GM20431 (cell line): Measurements from ENCODE around the gene AATK.

Experiments used
- in situ Hi-C: fragments of 300-500 bp; cut with MseI, MboI; formaldehyde crosslinking; loops from one replicate; pipeline ENCODE4 v1.15.0; 2020; ENCODE audit warnings: low sequenced_read_pairs; ENCODE audit not compliant: unreplicated experiment

AATK gene, protein sequence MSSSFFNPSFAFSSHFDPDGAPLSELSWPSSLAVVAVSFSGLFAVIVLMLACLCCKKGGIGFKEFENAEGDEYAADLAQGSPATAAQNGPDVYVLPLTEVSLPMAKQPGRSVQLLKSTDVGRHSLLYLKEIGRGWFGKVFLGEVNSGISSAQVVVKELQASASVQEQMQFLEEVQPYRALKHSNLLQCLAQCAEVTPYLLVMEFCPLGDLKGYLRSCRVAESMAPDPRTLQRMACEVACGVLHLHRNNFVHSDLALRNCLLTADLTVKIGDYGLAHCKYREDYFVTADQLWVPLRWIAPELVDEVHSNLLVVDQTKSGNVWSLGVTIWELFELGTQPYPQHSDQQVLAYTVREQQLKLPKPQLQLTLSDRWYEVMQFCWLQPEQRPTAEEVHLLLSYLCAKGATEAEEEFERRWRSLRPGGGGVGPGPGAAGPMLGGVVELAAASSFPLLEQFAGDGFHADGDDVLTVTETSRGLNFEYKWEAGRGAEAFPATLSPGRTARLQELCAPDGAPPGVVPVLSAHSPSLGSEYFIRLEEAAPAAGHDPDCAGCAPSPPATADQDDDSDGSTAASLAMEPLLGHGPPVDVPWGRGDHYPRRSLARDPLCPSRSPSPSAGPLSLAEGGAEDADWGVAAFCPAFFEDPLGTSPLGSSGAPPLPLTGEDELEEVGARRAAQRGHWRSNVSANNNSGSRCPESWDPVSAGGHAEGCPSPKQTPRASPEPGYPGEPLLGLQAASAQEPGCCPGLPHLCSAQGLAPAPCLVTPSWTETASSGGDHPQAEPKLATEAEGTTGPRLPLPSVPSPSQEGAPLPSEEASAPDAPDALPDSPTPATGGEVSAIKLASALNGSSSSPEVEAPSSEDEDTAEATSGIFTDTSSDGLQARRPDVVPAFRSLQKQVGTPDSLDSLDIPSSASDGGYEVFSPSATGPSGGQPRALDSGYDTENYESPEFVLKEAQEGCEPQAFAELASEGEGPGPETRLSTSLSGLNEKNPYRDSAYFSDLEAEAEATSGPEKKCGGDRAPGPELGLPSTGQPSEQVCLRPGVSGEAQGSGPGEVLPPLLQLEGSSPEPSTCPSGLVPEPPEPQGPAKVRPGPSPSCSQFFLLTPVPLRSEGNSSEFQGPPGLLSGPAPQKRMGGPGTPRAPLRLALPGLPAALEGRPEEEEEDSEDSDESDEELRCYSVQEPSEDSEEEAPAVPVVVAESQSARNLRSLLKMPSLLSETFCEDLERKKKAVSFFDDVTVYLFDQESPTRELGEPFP (N-terminal part only)

GRCh38 chr17:81166033-81166492 lies at the start of gene AATK:
Gene AATK, minus strand, starts transcription at chr17:81166221. Its CDS starts 229 bp downstream, at chr17:81165992.
- in situ Hi-C loops: no loop called here

DNA sequence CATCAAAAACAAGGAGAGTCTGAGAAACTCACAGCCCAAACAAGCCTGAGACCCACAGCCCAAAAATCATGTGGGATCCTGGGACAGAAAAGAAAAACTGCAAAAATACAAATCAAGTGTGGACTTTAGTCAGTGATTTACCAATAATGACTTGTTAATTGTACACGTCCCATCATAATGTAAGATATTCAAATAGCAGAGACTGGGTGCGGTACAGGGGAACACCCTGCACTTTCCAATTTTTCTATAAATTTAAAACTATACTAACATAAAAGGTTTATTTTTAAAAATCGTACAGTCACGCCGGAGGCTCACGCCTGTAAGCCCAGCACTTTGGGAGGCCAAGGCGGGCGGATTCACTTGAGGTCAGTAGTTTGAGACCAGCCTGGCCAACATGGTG lies 48.0 kb upstream of the AATK start:
- in situ Hi-C loops: no loop called here

- in situ Hi-C loops: no loop called here
Observed at GRCh38 chr17:81212365-81212764, 46.3 kb upstream of the AATK start.

DNA sequence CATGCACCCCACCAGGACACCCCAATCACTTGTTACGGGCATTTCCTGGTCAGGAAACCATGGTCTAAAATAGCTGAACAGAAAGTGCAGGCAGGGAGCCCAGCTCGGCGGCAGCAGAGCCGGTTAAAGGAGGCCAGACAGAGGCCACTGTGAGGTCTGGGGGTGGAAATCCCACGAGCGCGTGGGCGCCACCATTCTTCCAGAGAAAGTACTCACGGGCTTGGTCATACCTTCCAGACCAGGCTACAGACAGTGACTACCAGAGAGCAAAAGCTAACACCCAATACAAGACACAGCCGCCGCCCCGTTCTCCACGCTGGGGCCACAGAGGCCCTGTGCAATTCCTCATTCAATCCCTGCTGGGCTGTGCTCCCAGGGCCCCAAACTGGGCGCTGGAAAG lies 44.8 kb upstream of the AATK start:
- in situ Hi-C loops: no loop called here

- in situ Hi-C loops: no loop called here
Observed at GRCh38 chr17:81210466-81210865, 44.4 kb upstream of the AATK start.

DNA sequence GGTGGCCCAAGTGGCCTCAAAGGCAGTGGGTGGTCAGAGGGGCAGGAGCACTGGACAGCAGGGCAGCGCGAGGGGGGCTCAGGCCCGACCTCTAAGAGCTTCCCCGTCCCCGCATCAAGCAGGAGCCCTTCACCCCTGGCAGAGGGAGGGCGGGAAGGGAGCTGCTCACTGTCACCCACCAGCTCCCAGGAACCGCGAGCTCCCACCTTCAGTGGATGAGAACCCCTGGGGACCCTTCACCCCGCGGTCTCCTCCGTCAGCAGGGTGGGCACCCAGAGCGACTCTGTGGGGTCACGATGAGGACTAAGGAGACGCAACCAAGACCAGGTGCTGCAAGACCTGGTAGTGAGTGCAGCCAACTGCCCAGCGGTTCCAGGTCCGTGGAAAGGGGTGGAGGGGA lies 43.1 kb upstream of the AATK start:
- in situ Hi-C loops: no loop called here

DNA sequence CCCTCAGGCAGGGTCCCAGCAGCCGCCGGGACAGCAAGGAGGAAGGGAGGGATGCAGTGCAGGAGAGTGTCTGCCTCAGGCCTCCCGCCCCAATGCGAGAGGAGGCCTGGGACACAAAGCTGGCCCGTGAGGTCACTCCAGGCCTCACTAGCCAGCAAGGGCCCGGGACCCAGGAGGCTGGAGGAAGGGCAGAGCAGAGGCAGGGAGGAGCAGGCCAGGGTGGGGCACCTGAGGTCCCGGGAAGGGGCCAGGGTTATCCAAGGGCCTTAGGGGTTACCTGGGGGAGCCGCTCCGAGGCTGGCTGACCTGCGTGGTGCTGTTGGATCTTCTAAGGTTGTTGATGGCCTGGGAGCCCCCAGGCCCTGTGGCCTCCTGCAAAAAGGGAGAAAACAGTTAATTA lies 42.6 kb upstream of the AATK start:
- in situ Hi-C loops: no loop called here

DNA sequence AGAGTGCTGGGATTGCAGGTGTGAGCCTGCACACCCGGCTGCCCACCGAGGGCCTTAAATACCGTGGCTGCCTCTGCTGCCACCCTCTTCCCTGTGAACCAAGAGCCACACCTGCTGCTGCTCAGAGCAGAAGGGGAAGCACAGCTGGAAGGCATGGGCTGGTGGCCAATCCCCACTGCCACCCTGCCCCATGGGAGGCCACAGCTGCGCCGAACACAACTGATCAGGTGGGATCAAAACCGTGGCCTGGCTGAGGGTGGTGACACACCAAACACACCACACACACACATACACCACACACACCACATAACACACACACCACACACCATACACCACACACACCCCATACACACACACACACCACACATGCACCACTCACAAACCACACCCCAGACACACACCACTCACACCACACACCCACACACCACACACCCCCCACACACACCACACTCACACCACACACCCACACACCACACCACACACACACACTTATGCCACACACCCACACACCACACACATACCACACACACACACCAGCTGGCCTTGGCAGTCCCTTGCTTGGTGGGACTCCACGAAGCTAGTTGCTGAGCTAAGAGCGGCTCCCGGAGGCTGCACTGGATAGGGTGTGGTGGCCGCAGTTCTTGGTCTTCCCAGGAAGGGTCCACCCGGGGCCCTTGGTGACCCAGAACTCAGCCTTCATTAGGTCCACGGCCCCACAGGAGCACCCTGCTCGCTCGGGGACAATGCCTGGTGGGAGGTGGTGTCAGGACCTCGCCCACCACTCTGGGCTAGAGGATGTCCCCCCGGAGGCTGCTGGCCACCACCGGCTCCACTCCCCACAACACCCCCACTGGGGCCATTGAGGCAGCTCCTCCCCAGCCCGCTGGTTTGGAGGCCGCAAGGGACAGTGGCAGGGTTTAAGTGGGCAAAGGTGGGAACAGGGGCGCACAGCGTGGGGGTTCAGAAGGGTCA lies 41.9 kb upstream of the AATK start:
- in situ Hi-C loops: no loop called here

GRCh38 chr17:81206657-81207056 lies 40.6 kb upstream of the AATK start:
- in situ Hi-C loops: no loop called here

DNA sequence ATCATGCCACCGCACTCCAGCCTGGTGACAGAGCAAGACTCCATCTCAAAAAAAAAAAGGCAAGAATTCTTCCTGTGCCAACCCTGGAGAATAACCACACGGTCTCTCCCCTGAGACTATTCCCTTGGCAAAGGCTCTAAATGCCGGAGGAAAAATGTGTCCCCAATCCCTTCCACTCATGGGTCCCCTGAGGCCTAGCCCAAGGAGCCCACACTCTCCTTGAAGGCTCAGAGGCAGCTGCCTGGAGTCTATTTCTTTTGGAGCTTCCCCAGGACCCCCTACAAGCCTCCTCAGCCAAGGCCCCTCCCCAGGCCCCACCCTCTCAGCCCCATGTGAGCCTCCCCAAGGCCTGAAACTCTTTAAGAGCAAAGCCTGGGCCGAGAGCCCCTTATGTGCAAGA lies 40.1 kb upstream of the AATK start:
- in situ Hi-C loops: no loop called here

DNA sequence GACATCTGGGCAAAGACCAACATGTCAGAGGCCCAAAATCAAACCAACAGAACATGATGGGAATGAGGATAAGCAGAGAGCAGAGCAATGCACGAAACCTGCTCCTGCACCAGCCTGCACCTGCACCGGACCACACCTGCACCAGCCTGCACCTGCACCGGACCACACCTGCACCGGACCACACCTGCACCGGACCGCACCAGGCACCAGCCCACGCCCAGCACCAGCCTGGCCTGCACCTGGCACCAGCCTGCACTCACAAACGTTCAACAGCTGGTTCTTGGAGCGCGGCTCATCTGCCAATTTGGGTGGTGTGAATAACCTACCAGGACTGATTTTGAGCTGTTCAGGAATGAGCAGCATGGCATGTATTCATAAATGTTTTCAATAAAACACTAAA lies 38.6 kb upstream of the AATK start:
- in situ Hi-C loops: no loop called here

GRCh38 chr17:81203136-81203535 lies 37.1 kb upstream of the AATK start:
- in situ Hi-C loops: no loop called here

GRCh38 chr17:81202318-81202717 lies 36.3 kb upstream of the AATK start:
- in situ Hi-C loops: no loop called here

- in situ Hi-C loops: no loop called here
Observed at GRCh38 chr17:81200695-81201580, 34.9 kb upstream of the AATK start.

DNA sequence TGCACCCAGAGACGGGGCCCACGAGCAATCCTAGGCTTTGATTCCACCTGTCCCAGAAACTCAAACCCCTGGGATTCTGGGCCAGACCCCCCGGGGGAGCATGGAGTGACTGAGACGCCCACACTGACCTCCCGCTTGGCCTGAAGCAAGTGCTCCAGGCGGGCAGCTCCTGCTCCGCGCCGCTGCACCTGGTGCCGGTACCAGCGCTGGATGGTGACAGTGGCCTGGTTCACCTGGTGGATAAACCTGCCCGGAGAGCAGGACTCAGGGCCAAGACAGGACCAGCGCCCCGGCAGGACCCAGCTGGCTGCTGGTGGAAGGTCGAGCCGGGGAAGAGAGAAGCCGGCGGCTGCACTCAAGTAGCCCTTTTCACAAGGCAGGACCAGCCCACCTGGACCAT lies 34.2 kb upstream of the AATK start:
- in situ Hi-C loops: no loop called here

GRCh38 chr17:81199482-81199830 lies 33.4 kb upstream of the AATK start:
- in situ Hi-C loops: no loop called here

- in situ Hi-C loops: no loop called here
Observed at GRCh38 chr17:81198826-81199481, 32.9 kb upstream of the AATK start.
